ENCODE measurements around the gene CADPS.

The CADPS gene

DNA sequence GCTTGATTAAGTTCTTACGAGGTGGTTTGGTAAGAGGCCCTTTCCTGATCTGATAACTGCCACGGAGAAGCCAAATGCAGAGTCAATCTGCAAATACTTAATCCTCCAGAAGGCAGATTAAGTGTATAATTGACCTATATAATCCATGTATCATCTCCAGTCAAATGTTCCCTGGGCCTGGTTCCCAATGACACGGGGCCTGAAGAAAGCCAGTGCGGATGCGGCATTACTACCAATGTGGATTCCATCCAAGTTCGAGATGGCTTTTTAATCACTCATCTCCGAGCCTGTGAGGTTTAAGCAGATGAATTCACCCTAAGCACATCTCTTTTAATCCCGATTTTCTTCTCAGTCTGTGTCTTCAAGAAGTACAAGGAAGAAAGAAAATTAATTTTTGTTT lies 441.8 kb downstream of the CADPS start:
- no peak for DNase-seq (ENCODE audit: low spot score)

DNA sequence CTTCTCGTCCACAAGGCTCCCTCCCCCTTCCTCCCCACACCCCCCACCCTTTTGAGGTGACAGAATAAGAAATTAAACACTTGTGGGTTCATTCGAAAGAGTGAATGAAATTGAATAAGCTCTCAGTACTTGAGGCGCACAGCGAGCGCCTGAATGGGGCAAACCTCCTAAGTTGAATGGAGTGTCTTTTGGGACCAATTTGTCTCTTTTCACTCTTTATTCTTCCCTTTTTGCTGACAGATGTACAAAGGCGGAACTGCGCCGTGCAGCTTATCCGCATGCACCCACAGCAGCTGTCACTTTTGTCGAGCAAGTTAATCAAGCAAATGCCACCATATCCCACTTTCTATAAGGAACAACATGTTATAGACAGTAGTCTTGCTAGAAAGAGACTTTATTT lies 454.0 kb downstream of the CADPS start:
- DNase-seq (ENCODE audit: low spot score) = no peak

DNA sequence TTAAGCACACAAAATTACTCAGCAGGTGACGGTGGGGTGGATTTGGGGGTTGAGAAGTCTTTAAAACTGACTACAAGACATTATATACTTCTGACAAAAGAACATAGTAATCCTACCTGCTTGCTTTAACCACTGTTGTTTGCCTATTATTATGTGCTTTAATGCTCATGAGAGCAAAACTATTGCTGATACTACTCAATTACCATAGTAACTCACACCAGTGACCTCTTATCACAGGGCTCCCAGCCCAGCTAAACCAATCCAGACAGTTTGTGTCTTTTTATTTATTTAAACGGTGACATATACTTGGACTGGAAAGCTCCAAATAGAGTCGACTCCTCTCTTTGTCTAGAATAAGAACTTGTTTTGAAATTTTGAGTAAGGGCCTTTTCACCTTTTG lies 459.1 kb downstream of the CADPS start:
- no peak for DNase-seq (ENCODE audit: low spot score)

DNA sequence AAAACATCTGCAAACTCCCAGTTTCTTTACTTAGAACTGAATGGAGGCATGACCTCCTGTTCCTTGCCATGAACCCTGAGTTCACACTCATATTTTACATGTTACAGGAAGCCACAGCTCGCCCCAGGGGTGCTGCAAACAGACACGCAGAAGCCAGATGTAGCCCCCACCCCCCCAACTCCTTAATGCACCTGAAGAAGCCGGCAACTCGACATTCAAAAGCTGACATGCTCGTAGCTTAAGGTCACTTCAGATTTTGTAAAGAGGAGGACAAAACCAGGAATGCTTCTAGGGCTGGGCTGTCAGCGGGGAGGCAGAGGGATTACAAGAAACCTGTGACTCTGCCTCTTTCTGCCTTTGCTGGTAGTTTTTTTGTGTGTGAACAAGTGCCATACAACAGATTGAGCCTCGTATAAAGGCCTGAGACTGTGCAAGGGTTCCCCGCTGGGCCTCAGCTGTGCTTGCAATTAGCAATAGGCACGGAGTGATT lies 459.9 kb downstream of the CADPS start:
- DNase-seq (ENCODE audit: low spot score) = no peak

- no peak for DNase-seq (ENCODE audit: low spot score)
Measured at GRCh38 chr3:62414786-62415185, 460.4 kb downstream of the CADPS start.

DNA sequence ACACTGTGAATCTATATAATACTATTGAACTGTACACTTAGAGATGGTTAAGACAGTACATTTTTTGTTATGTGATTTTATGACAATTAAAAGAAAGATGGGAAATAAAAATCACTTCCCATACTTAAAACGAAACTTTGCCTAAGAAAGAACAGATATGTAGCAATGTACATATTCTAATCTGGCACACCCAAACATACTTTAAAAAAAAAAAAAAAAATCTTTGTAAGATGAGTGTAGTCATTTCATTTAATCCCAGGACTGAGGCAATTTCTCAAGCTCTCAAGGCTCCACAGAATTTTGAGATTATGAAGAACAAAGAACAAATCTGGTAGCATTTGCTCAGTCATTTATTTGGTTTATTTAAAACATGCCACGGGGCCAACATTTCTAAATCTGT lies 461.5 kb downstream of the CADPS start:
- DNase-seq (ENCODE audit: low spot score) = no peak

- DNase-seq (ENCODE audit: low spot score) = no peak
Measured at GRCh38 chr3:62406945-62407344, 468.3 kb downstream of the CADPS start.

DNA sequence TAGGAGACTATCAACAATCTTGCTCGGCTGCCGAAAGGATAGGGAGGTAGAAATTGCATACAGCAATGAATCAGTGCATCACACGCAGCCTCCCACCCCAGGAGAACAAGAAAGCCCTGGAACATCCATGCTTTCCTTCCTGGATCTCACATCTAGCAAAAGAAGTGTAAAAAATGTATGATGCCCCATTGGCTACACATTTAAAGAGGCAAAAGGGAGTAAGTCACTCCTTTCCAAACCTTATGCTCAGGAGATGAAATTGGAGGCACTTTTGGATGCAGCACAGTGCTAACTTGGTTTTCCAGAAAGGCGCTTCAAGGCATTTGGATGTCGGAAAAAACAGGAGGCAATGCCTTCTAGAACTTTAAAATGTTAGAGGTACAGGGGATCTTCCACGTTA lies 469.6 kb downstream of the CADPS start:
- DNase-seq (ENCODE audit: low spot score) = no peak

DNA sequence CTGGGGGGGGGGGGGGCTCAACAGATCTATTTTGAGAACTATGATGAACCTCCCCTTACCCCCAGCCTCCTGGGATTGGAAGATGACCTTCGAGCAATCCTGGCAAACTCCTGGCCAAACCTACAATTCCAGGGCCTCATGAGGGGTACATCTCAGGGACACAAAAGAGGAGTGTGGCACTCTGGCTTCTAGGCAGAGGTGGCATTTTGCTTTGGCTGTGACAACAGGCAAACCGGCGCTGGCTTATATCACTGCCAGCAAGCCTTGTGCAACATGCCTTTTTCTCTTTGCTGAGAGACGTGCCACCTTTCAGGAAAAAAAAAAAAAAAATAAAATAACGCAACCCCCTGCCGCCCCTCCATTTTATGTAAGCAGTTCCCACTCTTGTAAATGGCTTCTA lies 470.1 kb downstream of the CADPS start:
- no peak for DNase-seq (ENCODE audit: low spot score)

DNA sequence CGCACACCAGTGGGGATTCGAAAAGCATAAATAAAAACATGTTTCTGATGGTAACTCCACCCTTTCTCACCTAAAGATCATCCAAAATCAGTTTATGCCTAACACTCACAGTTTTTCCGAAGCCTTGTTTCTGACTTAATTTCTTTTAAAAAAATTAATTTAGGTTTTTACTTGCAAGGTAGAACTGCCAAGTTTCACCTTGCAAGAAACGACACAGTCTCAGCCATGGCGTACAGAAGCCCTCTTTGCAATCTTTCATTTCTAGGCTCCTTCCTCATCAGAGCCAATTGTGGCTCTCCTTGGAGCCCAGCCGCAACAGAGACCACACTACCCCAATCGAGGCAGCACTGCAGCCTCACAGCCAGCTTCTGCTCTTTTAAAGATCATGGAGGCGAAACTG lies 470.9 kb downstream of the CADPS start:
- DNase-seq (ENCODE audit: low spot score) = no peak

GRCh38 chr3:62403765-62404164 lies 471.5 kb downstream of the CADPS start:
- no peak for DNase-seq (ENCODE audit: low spot score)

DNA sequence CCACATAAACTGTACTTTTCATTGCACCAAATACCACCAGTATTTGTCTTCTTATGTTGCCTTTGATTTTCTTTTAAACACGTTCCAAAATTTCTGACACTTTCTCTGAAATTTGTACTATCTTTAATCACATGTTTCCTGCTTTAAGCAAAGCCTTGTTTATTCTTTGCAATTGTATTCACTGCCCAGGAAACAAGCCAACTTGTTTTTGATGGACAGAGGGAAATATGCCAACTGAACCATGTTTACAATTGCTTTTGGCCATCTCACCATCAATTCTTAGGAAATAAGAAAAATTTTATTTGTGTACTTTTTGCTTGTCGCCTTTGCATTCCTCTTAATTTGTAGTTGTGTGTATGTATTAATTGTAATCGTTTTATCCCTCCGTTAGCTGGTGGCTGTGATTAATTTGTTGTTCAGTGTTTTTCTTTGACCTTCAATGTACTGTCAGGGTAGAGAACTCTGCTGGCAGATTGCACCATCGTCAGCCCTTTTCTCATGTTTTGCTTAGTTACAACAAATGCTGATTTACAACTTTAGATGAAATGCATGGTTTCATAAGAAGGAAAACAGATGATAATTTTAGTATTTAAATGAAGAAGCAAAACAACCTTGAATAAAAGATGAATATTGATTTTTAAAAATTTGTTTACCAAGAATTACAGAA lies 482.5 kb downstream of the CADPS start:
- DNase-seq (ENCODE audit: low spot score) = no peak

DNA sequence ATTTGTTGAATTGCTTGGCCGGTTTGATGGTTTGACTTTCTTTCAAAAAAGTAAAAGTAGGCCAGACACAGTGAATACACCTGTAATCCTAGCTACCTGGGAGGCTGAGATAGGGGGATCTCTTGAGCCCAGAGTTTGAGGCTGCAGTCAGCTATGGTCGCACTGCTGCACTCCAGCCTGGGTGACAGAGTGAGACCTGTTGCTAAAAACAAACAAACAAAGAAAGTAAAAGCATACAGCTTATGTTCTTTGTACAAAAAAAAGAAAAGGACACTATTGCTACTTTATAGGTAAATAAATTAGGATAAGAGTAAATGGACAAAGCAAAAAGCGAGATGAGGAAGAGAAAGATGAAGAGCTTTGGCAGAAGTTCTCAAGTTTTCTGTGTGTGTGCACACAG lies 488.0 kb downstream of the CADPS start:
- no peak for DNase-seq (ENCODE audit: low spot score)

DNA sequence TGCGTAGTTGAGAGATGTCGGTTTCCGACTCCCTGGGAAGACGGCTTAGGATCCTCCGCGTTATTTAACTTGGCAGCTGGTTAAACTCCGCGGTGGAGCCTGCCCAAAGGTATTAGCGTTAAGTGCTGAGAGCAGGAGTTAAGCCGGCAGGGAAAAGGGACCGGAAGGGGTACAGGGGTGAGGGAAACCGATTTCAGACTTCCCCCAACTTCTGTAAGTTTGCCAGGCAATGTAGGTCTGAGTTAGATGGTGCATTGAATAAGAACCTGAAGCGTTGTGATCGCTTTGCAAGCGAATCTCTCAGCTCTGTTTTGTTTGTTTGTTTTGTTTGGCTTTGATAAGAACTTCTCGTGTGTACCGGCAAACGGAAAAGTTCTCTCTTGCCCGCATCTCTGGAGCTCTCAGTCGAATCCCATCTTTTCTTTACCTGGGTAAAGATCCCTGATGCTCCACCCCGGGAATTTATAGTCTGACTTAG lies 495.9 kb downstream of the CADPS start:
- DNase-seq (ENCODE audit: low spot score) = no peak

DNA sequence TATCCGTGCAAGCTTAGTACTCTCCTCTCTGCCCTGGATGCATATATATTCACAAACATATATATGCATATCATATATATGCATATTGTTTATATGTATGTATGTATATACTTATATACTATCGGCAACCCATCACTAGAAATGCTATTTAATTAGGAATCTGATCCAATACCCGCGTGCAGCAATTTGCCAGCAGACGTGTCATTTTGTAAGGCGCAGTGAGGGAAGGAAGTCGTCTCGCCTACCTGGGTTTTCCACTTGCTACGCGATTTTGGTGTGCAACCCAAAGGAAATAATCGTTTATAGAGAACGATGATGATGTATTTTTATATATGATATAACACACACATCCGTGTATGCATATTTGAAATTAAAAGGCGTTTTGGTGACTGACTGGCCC lies 496.3 kb downstream of the CADPS start:
- no peak for DNase-seq (ENCODE audit: low spot score)

GRCh38 chr3:62378311-62378789 lies 496.9 kb downstream of the CADPS start:
- DNase-seq (ENCODE audit: low spot score) = no peak

DNA sequence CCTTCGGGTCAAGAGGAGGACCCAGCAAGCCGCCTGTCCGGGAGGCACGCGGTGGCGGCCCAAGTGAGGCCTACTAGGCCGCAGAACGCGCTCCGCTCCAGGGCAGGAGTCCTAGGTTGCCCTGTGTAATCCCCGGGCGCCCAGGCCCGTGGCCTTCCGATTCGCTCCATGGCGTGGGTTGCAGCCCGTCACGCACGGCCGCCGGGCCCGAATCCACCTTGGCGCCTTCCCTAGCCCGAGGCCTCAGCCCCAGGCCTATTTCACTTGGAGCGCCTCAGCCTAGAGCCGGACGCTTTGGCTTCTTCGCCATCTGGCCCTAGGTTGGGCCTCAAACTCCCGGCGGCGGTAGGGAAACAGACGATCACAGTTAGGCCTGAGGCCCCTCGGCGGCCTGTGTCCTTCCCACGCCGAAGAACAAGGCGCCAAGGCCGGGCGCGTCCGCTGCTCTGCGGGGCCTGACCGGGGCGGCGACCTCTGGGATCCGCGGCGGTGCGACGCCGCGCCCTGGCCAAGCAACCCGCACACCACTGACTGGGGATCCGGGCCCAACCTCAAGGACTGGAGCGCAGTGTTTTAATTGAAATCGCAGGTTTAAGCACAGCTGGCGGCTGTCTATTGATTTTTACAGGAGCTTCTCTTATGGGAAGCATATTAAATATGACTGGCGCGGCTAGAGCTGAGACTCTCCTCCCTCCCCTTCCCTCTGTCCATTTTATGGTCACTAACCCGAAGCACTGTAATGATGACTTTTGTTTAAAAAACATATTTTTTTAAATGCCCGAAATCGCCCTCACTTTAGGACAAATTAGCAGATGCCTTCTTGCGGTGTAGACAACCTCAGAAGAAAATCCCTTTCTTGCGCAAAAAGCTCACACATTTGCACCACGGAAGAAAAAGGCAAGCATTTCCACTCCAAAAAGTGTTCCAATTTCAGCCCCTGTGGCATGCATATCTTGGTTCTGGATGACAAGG lies 498.0 kb downstream of the CADPS start:
- no peak for DNase-seq (ENCODE audit: low spot score)

GRCh38 chr3:62376454-62376720 lies 498.8 kb downstream of the CADPS start:
- no peak for DNase-seq (ENCODE audit: low spot score)

- no peak for DNase-seq (ENCODE audit: low spot score)
Measured at GRCh38 chr3:62375655-62376453, 499.4 kb downstream of the CADPS start.

GRCh38 chr3:62374341-62375218 lies 500.6 kb downstream of the CADPS start:
- no peak for DNase-seq (ENCODE audit: low spot score)

DNA sequence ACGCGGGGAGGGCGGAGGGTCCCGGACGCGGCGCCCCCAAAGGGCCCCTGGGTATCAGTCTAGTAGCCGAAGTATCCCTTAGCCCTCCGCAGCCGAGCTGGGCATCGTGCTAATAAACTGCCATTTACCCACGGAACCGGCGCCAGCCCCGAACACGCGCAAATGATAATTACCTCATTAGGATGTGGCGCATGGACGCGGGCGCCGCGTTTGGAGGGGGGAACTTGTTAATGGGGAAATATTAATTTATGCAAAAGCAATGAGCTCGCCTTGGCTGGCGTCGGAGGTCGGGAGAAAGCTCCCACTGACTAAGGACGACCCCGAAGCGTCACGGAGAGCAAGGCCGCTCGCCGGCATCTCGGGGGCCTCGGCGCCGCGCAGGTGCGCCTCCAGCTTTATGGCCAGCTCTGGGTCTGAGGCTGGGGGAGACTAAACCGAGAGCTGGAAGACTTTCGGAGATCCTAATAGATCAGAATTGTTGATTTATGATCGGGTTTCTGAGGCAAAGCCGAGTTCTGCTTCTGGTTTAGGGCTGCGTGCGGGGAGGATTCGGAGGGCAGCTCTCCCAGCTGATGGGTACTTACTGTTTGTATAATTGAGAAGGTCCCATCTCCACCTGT lies 501.4 kb downstream of the CADPS start:
- DNase-seq (ENCODE audit: low spot score) = no peak

Data from putamen (tissue), 1 donor.